Middle frontal gyrus (tissue), 1 donor: ENCODE results near the gene ANP32A.

Source experiments
- DNase-seq: peaks from one replicate; pipeline ENCODE4 v3.0.0-alpha.2; 2015; ENCODE audit warnings: low spot score; ENCODE audit errors: extremely low spot score

ANP32A gene

DNA sequence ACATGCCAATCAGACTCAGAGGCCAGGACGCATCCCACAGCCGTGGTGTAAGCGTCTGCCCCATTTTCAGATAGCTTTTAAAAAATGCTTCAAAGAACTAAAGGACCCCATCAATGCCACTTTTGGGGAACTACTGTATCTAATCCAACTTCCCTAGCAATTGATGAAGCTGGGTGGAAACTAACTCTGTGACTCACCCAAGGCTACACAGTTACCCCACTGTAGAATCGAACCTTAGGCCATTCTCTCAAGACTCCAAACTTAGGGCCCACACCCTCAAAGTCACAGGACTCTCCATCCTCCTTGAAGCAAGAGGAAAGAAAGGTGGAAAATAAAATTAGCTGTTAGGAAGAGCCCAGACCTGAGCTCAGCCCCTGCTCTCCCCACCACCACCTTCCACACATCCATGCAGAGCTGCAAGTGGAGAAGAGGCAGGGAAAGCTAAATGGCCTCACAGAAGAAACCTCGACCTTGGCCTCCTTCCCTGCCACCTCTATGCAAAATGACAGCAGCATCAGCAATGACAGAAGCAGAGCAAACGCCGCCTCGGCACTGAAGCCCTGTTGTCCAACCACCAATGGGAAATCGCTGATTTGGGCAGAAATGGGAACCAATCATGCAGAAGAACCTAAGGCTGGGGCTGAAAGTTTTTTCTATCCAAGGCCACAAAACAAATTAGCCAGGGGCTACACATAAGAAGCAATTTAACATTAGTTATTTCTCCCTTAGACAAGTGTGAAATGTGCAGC is 22.2 kb downstream of the ANP32A start:
- no peak for DNase-seq

GRCh38 chr15:68797599-68798345 is 22.9 kb downstream of the ANP32A start:
- DNase-seq, result no peak

- DNase-seq, result no peak
These were observed 23.5 kb downstream of the ANP32A start for GRCh38 chr15:68797191-68797590.

GRCh38 chr15:68796576-68796975 is 24.1 kb downstream of the ANP32A start:
- DNase-seq, result no peak

DNA sequence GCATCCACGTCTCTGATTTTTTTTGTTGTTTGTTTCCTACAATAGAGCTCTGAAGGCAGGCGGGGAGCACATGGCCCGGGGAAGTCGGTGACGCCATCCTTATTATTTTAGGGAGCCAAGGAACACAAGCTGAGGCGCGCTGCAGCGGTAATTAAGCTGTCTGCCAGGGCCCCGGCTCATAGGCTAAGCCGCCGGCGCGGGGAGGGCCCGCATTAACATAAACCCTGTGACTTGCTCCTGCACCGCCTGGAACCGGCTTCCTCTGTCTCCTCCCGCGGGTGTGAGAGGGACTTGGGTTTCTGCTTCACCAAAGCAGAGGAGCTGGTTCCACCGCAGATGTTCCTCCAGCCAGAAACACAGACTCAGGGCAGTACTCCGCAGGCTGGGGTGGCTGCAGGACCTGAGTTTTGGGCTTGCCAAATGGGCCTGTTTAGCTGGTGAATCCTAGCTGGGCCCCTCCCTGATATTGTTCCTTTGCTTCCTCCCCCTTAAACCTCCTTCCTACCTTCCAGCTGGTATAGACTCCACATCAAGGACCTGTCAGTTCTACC is 25.3 kb downstream of the ANP32A start:
- DNase-seq, result peak; percentile 84

GRCh38 chr15:68794863-68795262 is 25.8 kb downstream of the ANP32A start:
- no peak for DNase-seq

- DNase-seq, result no peak
These were observed 26.4 kb downstream of the ANP32A start for GRCh38 chr15:68794307-68794706.

GRCh38 chr15:68793776-68794175 is 26.9 kb downstream of the ANP32A start:
- no peak for DNase-seq

DNA sequence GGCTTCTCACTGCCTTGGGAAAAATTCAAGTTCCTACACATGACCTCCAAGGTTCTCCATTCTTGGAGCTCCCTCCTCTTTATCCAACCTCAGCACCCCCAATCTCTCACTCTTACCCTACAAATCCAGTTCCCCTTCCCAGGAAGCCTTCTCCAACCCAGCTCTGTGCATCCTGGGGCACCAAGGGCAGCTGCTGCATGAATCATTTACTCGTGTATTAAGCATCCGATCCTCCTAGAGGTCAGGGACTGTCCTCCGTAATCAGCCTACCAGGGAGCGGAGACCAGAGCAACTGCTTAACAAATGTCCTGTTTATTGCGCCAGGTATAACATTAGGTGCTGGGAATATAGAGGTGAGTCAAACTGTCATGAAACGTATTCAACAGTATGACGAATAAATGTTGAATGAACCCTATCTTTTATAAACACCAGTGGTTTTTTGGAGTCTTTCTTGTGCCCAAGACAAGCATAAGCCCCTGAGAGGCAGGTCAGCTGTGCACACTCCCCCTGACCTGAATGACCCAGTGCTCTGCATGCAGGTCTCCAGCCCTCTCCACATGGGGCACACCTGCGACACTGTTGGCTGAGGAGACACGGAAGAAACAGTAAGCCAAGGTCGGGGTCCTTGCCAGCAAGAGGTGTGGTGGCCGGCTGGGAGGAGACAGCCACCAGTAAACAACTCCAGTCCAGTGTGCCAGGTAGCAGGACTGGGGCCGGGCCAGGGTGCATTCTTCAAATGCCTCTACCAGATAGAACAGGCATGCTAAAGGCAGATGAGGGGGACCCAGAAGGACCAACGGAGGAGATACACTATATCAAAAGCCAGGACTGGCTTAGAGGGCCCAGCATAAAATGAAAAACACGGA is 27.6 kb downstream of the ANP32A start:
- DNase-seq, result no peak

- no peak for DNase-seq
These were observed 29.0 kb downstream of the ANP32A start for GRCh38 chr15:68791431-68792283.

DNA sequence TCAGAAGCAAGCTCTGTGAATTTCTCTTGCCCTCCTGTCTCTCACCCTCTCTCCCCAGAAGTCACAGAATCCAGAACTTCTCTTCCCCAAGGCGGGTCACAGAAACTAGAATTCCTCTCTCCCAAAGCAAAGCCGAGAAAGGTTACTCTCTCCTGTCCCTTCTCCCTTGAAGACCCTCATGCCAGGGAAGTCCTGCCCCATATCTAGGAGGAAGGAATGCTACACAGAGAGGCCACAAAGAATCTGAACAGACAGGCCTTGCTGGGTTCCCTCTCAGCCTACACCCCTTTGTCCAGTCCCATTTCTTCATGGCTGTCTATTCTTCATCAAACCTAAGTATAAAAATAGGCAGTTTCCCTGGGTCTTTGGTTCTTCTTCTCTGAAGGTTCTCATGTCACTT is 29.8 kb downstream of the ANP32A start:
- no peak for DNase-seq

DNA sequence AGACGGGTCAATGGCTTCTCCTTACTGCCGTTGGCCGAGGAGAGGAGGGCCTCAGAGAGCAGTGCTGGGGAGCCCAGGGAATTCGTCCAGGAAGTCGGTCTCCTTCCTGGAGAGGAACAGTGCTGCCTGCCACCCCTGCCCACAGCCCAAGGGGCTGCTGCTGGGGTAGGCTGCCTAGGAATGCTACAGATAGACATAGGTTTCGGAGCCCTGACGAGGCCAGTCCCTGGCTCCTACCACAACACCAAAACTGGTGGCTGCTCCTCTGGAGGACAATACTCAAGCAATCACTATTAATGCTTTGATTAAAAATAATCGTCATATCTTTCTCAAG is 30.5 kb downstream of the ANP32A start:
- no peak for DNase-seq

GRCh38 chr15:68789534-68790241 is 31.0 kb downstream of the ANP32A start:
- no peak for DNase-seq

GRCh38 chr15:68789091-68789490 is 31.6 kb downstream of the ANP32A start:
- no peak for DNase-seq

GRCh38 chr15:68788264-68788624 is 32.5 kb downstream of the ANP32A start:
- DNase-seq, result no peak

- no peak for DNase-seq
These were observed 33.0 kb downstream of the ANP32A start for GRCh38 chr15:68787609-68788263.

DNA sequence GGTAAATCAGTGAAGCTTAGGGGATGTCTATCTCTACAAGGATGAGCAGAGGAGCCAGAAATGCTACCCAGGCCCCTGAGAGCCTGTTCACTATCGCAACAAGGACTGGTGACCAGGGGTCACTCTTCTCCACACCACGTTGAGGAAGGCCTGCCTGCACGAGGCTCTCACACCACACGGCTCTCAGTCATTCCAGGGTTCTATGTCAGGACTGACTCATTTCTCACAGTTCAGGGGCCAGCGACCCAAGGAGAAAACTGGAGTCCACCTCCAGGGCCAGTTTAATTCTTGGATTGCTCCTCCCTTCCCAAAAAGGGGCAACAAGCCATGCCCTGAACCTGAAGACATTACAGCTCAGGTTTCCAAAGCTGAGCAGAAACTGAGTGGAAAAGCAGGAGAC is 33.9 kb downstream of the ANP32A start:
- DNase-seq, result no peak

DNA sequence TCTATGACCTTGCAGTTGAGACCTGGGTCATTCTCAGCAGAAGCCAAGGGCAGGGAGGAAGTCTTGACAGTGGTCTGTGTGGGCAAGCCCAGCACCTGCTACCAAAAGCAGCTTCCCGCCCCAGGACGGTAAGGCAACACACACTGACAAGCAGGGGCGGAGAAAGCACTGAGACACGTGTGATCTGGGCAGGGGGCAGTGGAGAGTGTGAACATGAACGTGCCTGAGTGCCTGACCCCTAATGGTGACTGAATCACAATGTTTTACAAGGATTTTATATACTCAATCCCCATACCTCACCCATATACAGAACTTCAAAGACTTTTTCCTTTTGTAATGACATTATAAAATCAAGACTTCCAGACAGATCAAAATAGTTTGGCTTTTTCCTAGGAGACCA is 35.2 kb downstream of the ANP32A start:
- DNase-seq, result no peak

GRCh38 chr15:68784206-68784605 is 36.5 kb downstream of the ANP32A start:
- no peak for DNase-seq
